ENCODE measurements around the gene PLCB2. TPM values are rescaled to one million over a fixed set of nuclear protein-coding genes. Genes with fewer than 3 reads are reported as not detected.

The PLCB2 gene
- total RNA-seq, 1 donor from 2014 or later: 0.56 TPM

DNA sequence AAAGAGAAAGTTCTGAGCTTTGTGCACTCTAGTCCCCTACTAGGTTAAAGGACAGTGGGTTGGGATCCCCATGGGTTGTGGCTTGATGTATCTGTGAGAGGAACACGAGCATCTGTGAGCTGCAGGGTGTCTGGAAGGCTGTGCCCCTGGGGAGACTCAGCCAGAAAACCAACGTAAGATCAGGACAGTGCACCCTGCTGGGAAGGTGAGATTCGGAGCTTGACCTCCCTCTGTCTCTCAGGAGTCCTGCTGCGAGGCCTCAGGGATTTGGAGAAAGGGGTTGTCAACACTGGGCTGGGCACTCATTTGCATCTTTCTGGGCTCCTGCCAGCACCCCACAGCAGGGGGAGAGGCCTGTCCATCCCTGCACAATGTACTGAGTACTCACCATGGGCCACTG is 40.1 kb downstream of the PLCB2 start:
- Histone ChIP-seq H3F3A (ENCODE audit: low read depth) (no peaks in the 10 kb centered on the region), H3K27ac (no peak overlapping the region), H3K9ac (no peak overlapping the region), H4K20me1 (ENCODE audit: low read depth) (no peaks in the 10 kb centered on the region), H3K4me3 (no peak overlapping the region), H3K4me2 (no peak overlapping the region), H2AFZ (replicated peaks) (no peak overlapping the region), H3K9me3 (ENCODE audit: low read depth) (no peaks in the 10 kb centered on the region), H3K27me3 (no peaks in the 10 kb centered on the region), H3K79me2 (ENCODE audit: low read depth) (no peaks in the 10 kb centered on the region), H3K4me1 (peaks cover 12% of the 10 kb centered on the region), H3K36me3 (no peaks in the 10 kb centered on the region)
- no peak overlapping the region for H3K4me3 Mint-ChIP-seq
- H3K27me3 Mint-ChIP-seq (ENCODE audit: insufficient read depth, low read depth): peaks cover 10% of the 10 kb centered on the region
- peak overlapping the region; percentile 53 for H3K27ac Mint-ChIP-seq
- H3K36me3 Mint-ChIP-seq: no peaks in the 10 kb centered on the region
- peaks cover 4% of the 10 kb centered on the region for H3K9me3 Mint-ChIP-seq
- H3K4me1 Mint-ChIP-seq: peaks cover 22% of the 10 kb centered on the region
- TF ChIP-seq, protein P1, sequence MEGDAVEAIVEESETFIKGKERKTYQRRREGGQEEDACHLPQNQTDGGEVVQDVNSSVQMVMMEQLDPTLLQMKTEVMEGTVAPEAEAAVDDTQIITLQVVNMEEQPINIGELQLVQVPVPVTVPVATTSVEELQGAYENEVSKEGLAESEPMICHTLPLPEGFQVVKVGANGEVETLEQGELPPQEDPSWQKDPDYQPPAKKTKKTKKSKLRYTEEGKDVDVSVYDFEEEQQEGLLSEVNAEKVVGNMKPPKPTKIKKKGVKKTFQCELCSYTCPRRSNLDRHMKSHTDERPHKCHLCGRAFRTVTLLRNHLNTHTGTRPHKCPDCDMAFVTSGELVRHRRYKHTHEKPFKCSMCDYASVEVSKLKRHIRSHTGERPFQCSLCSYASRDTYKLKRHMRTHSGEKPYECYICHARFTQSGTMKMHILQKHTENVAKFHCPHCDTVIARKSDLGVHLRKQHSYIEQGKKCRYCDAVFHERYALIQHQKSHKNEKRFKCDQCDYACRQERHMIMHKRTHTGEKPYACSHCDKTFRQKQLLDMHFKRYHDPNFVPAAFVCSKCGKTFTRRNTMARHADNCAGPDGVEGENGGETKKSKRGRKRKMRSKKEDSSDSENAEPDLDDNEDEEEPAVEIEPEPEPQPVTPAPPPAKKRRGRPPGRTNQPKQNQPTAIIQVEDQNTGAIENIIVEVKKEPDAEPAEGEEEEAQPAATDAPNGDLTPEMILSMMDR (IDR thresholded peaks at IDR 0.05): no peak
- TF ChIP-seq EZH2 (IDR thresholded peaks at IDR 0.05) (no peak), EZH2phosphoT487 (IDR thresholded peaks at IDR 0.05) (no peak)
- no peak for DNase-seq (ENCODE audit: low spot score)

DNA sequence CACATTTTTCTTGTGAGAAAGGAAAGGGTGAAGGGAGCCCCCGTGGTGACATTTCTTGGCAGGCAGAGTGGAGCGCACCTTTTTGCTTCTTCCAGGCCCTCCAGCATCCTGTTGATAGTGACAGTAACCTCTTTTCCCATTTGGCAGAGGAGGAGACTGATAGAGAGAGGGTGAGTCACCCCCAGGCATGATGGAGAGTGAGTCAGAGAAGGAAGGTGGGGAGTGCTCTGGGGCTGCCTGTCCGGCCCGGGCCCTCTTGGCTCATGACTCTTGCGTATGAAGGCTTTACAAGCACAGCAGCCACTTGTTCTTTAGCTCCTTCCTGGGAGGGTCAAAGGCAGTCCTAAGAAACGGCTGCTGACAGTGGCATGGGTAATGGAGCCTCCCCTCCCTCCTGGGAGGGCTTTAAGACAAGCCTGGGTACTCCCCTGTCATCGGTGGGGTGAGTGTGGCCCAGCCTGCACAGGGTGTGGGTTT is 40.9 kb downstream of the PLCB2 start:
- peaks cover 19% of the 10 kb centered on the region for H3K4me1 Mint-ChIP-seq
- Histone ChIP-seq H2AFZ (replicated peaks) (no peak overlapping the region), H3K4me2 (no peak overlapping the region), H3K27ac (no peak overlapping the region), H3K79me2 (ENCODE audit: low read depth) (no peaks in the 10 kb centered on the region), H3K9me3 (ENCODE audit: low read depth) (no peaks in the 10 kb centered on the region), H3K4me3 (no peak overlapping the region), H3K9ac (no peak overlapping the region), H3K27me3 (no peaks in the 10 kb centered on the region), H3F3A (ENCODE audit: low read depth) (no peaks in the 10 kb centered on the region), H3K36me3 (no peaks in the 10 kb centered on the region), H3K4me1 (peaks cover 12% of the 10 kb centered on the region), H4K20me1 (ENCODE audit: low read depth) (no peaks in the 10 kb centered on the region)
- TF ChIP-seq EZH2 (IDR thresholded peaks at IDR 0.05): no peak
- H3K36me3 Mint-ChIP-seq: no peaks in the 10 kb centered on the region
- no peak for DNase-seq (ENCODE audit: low spot score)
- peak overlapping the region; percentile 40 for H3K27ac Mint-ChIP-seq
- peaks cover 8% of the 10 kb centered on the region for H3K27me3 Mint-ChIP-seq (ENCODE audit: insufficient read depth, low read depth)
- peaks cover 4% of the 10 kb centered on the region for H3K9me3 Mint-ChIP-seq
- no peak overlapping the region for H3K4me3 Mint-ChIP-seq

GRCh38 chr15:40265875-40266274 is 41.9 kb downstream of the PLCB2 start:
- Mint-ChIP-seq H3K27ac (no peak overlapping the region), H3K4me3 (no peak overlapping the region), H3K9me3 (peaks cover 4% of the 10 kb centered on the region), H3K27me3 (ENCODE audit: insufficient read depth, low read depth) (peaks cover 8% of the 10 kb centered on the region), H3K4me1 (peaks cover 15% of the 10 kb centered on the region), H3K36me3 (no peaks in the 10 kb centered on the region)
- Histone ChIP-seq H3K9ac (no peak overlapping the region), H2AFZ (replicated peaks) (no peak overlapping the region), H3K79me2 (ENCODE audit: low read depth) (no peaks in the 10 kb centered on the region), H3K4me1 (peaks cover 12% of the 10 kb centered on the region), H3K27ac (no peak overlapping the region), H3K9me3 (ENCODE audit: low read depth) (no peaks in the 10 kb centered on the region), H3F3A (ENCODE audit: low read depth) (no peaks in the 10 kb centered on the region), H3K36me3 (no peaks in the 10 kb centered on the region), H3K4me3 (no peak overlapping the region), H4K20me1 (ENCODE audit: low read depth) (no peaks in the 10 kb centered on the region), H3K27me3 (no peaks in the 10 kb centered on the region), H3K4me2 (no peak overlapping the region)
- no peak for DNase-seq (ENCODE audit: low spot score)
- TF ChIP-seq, protein P1 (IDR thresholded peaks at IDR 0.05): no peak
- TF ChIP-seq EZH2phosphoT487 (IDR thresholded peaks at IDR 0.05) (no peak), EZH2 (IDR thresholded peaks at IDR 0.05) (no peak)

GRCh38 chr15:40265355-40265754 is 42.4 kb downstream of the PLCB2 start:
- Histone ChIP-seq H3K27ac (no peak overlapping the region), H3K4me1 (peaks cover 12% of the 10 kb centered on the region), H3K4me3 (no peak overlapping the region), H3K9me3 (ENCODE audit: low read depth) (no peaks in the 10 kb centered on the region), H3F3A (ENCODE audit: low read depth) (no peaks in the 10 kb centered on the region), H3K9ac (no peak overlapping the region), H3K27me3 (no peaks in the 10 kb centered on the region), H4K20me1 (ENCODE audit: low read depth) (no peaks in the 10 kb centered on the region), H3K79me2 (ENCODE audit: low read depth) (no peaks in the 10 kb centered on the region), H3K4me2 (no peak overlapping the region), H3K36me3 (no peaks in the 10 kb centered on the region), H2AFZ (replicated peaks) (no peak overlapping the region)
- TF ChIP-seq, protein P1 (IDR thresholded peaks at IDR 0.05): no peak
- TF ChIP-seq EZH2 (IDR thresholded peaks at IDR 0.05) (no peak), EZH2phosphoT487 (IDR thresholded peaks at IDR 0.05) (no peak)
- peaks cover 4% of the 10 kb centered on the region for H3K9me3 Mint-ChIP-seq
- H3K4me1 Mint-ChIP-seq: peaks cover 15% of the 10 kb centered on the region
- no peaks in the 10 kb centered on the region for H3K36me3 Mint-ChIP-seq
- H3K27me3 Mint-ChIP-seq (ENCODE audit: insufficient read depth, low read depth): peaks cover 8% of the 10 kb centered on the region
- no peak overlapping the region for H3K27ac Mint-ChIP-seq
- H3K4me3 Mint-ChIP-seq: no peak overlapping the region
- DNase-seq (ENCODE audit: low spot score): no peak

Measured in neural progenitor cell (in vitro differentiated cells).